ENCODE measurements around the gene NR3C2.

DNA sequence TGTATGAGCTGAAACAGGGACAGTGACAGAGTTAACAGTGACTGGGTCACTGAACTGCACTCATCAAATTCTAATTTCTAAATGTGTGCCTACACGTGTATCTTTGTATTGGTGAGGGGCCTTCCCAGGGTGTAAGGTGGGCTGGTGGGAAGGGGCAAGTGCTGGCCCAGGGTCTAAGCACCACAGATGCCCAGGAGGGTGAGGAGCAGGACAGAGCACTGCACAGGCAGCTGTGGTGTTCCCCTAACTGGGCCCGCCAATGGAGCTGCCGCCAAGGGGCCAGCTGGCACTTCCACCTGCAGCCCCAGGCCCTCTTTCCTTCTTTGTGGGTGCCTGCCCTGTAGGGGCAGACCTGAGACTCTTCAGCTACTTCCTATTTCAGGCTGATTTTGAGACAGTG lies 360.5 kb downstream of the NR3C2 start:
- TF ChIP-seq REST (IDR thresholded peaks at IDR 0.05; ENCODE audit: insufficient read depth in 1 of 2, low read depth in 2 of 2, low read length in 1 of 2): no peak
- TF ChIP-seq, protein P1, sequence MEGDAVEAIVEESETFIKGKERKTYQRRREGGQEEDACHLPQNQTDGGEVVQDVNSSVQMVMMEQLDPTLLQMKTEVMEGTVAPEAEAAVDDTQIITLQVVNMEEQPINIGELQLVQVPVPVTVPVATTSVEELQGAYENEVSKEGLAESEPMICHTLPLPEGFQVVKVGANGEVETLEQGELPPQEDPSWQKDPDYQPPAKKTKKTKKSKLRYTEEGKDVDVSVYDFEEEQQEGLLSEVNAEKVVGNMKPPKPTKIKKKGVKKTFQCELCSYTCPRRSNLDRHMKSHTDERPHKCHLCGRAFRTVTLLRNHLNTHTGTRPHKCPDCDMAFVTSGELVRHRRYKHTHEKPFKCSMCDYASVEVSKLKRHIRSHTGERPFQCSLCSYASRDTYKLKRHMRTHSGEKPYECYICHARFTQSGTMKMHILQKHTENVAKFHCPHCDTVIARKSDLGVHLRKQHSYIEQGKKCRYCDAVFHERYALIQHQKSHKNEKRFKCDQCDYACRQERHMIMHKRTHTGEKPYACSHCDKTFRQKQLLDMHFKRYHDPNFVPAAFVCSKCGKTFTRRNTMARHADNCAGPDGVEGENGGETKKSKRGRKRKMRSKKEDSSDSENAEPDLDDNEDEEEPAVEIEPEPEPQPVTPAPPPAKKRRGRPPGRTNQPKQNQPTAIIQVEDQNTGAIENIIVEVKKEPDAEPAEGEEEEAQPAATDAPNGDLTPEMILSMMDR (IDR thresholded peaks at IDR 0.05): no peak

Data from Panc1 (cell line).